Measurements from ENCODE around the gene DMAC2L.
A peak's percentile ranks its signal among the peaks of the same experiment; 100 is the strongest.
"Not testable (repeated sequence)": the region's sequence is repeated elsewhere in the genome, so short reads cannot be mapped to it uniquely, and the experiment has no call there.

The DMAC2L gene

GRCh38 chr14:50311972-50312733 is at the start of gene DMAC2L, which contains the start of gene L2HGDH:
TSS of gene DMAC2L (plus strand) at chr14:50312324. CDS start at chr14:50321488, 9,164 bp downstream.
TSS of gene L2HGDH (minus strand) at chr14:50312229. CDS start at chr14:50312150, 79 bp downstream.
- peak; percentile 62 for DNase-seq

GRCh38 chr14:50262865-50263264 is 49.3 kb upstream of the DMAC2L start:
- DNase-seq, result no peak

- DNase-seq, result no peak
Measured at GRCh38 chr14:50263321-50263720, 48.8 kb upstream of the DMAC2L start.

- no peak for DNase-seq
Measured at GRCh38 chr14:50265029-50265428, 47.1 kb upstream of the DMAC2L start.

- DNase-seq, result no peak
Measured at GRCh38 chr14:50270932-50271331, 41.2 kb upstream of the DMAC2L start.

- no peak for DNase-seq
Measured at GRCh38 chr14:50272498-50272897, 39.6 kb upstream of the DMAC2L start.

GRCh38 chr14:50285861-50286260 is 26.3 kb upstream of the DMAC2L start:
- no peak for DNase-seq

GRCh38 chr14:50288146-50288545 is 24.0 kb upstream of the DMAC2L start:
- no peak for DNase-seq

- DNase-seq, result no peak
Measured at GRCh38 chr14:50290306-50290705, 21.8 kb upstream of the DMAC2L start.

GRCh38 chr14:50299585-50299984 is 12.5 kb upstream of the DMAC2L start:
- DNase-seq, result no peak

- no peak for DNase-seq
Measured at GRCh38 chr14:50301914-50302313, 10.2 kb upstream of the DMAC2L start.

GRCh38 chr14:50303744-50304471 is 8.2 kb upstream of the DMAC2L start:
- no peak for DNase-seq

- no peak for DNase-seq
Measured at GRCh38 chr14:50308363-50308915, 3.7 kb upstream of the DMAC2L start.

GRCh38 chr14:50310445-50310844 is 1.7 kb upstream of the DMAC2L start:
- DNase-seq, result no peak

GRCh38 chr14:50311337-50311971 is 670 bp upstream of the DMAC2L start:
- no peak for DNase-seq

GRCh38 chr14:50312734-50313054 is 570 bp downstream of the DMAC2L start:
- no peak for DNase-seq

GRCh38 chr14:50314098-50314497 is 2.0 kb downstream of the DMAC2L start:
- DNase-seq, result not testable (repeated sequence)

GRCh38 chr14:50318031-50318626 is 6.0 kb downstream of the DMAC2L start:
- no peak for DNase-seq

GRCh38 chr14:50319293-50319692 is 7.2 kb downstream of the DMAC2L start:
- DNase-seq, result no peak

GRCh38 chr14:50319721-50320120 is 7.6 kb downstream of the DMAC2L start:
- no peak for DNase-seq

- DNase-seq, result no peak
Measured at GRCh38 chr14:50320283-50320682, 8.2 kb downstream of the DMAC2L start.

- peak; percentile 22 for DNase-seq
Measured at GRCh38 chr14:50321009-50321660, 9.0 kb downstream of the DMAC2L start.

GRCh38 chr14:50331596-50331995 is 19.5 kb downstream of the DMAC2L start:
- no peak for DNase-seq
